ENCODE results near the gene ASRGL1. TPM values are rescaled to one million over a fixed set of nuclear protein-coding genes. Genes with fewer than 3 reads are reported as not detected.
"Not testable (repeated sequence)": the region's sequence is repeated elsewhere in the genome, so short reads cannot be mapped to it uniquely, and the experiment has no call there.

The ASRGL1 gene
- total and polyA plus RNA-seq, 3 experiments from 2014 or later = 2.7 to 6.5 (median 6.1) TPM

- ChIA-PET POLR2A (no interaction called here), CTCF (no interaction called here)
- H3K36me3 Mint-ChIP-seq = peaks cover 0 to 4% (median 0%) of the 10 kb centered on the region in 3 donors
- no peak overlapping the region for H3K4me3 Mint-ChIP-seq
- H3K27me3 Mint-ChIP-seq = no peaks in the 10 kb centered on the region
- H3K27ac Mint-ChIP-seq = no peak overlapping the region
- no peaks in the 10 kb centered on the region for H3K27me3 ChIP-seq (ENCODE audit: insufficient read depth, low read length, poor library complexity, severe bottlenecking)
- H3K27ac ChIP-seq (ENCODE audit: low read depth, low read length) = no peak overlapping the region
- no peaks in the 10 kb centered on the region for H3K9me3 Mint-ChIP-seq
- no peaks in the 10 kb centered on the region for H3K9me3 ChIP-seq (ENCODE audit: low read length)
- H3K4me1 Mint-ChIP-seq = peaks cover 0 to 4% (median 0%) of the 10 kb centered on the region in 3 donors
- H3K4me3 ChIP-seq (ENCODE audit: low read length) = no peak overlapping the region
- DNase-seq = no peak
- H3K36me3 ChIP-seq (ENCODE audit: insufficient read depth, low read length) = no peaks in the 10 kb centered on the region
- H3K4me1 ChIP-seq (ENCODE audit: insufficient read depth, low read length) = no peaks in the 10 kb centered on the region
Observed at GRCh38 chr11:62358273-62358672, 21.0 kb downstream of the ASRGL1 start.

- H3K27me3 ChIP-seq (ENCODE audit: insufficient read depth, low read length, poor library complexity, severe bottlenecking) = no peaks in the 10 kb centered on the region
- H3K4me3 ChIP-seq (ENCODE audit: low read length) = no peak overlapping the region
- Mint-ChIP-seq H3K36me3 (peaks cover 0 to 4% (median 0%) of the 10 kb centered on the region in 3 donors), H3K27ac (no peak overlapping the region), H3K9me3 (no peaks in the 10 kb centered on the region), H3K4me3 (no peak overlapping the region), H3K4me1 (no peaks in the 10 kb centered on the region), H3K27me3 (no peaks in the 10 kb centered on the region)
- ChIA-PET CTCF (interaction anchor here (1.0 to 1.6 kb wide), 2 partner anchors 12 to 19 kb away, joined by 3 to 4 read pairs; no protein-coding TSS in a partner anchor), POLR2A (no interaction called here)
- H3K9me3 ChIP-seq (ENCODE audit: low read length) = no peaks in the 10 kb centered on the region
- H3K27ac ChIP-seq (ENCODE audit: low read depth, low read length) = no peak overlapping the region
- DNase-seq = no peak
- H3K36me3 ChIP-seq (ENCODE audit: insufficient read depth, low read length) = no peaks in the 10 kb centered on the region
- no peaks in the 10 kb centered on the region for H3K4me1 ChIP-seq (ENCODE audit: insufficient read depth, low read length)
Observed at GRCh38 chr11:62359475-62359874, 22.2 kb downstream of the ASRGL1 start.

GRCh38 chr11:62360685-62361084, 23.4 kb downstream of the ASRGL1 start:
- H3K27me3 Mint-ChIP-seq = no peaks in the 10 kb centered on the region
- H3K27ac ChIP-seq (ENCODE audit: low read depth, low read length) = no peak overlapping the region
- ChIA-PET CTCF (interaction anchor here (0.7 to 1.6 kb wide), 2 partner anchors 20 to 287 kb away, joined by 3 to 4 read pairs; no protein-coding TSS in a partner anchor), POLR2A (interaction anchor here (0.6 to 0.7 kb wide), 2 partner anchors 39 to 63 kb away, joined by 3 to 4 read pairs; no protein-coding TSS in a partner anchor)
- H3K4me1 ChIP-seq (ENCODE audit: insufficient read depth, low read length) = no peaks in the 10 kb centered on the region
- DNase-seq = no peak
- H3K36me3 Mint-ChIP-seq = peaks cover 0 to 4% (median 0%) of the 10 kb centered on the region in 3 donors
- no peak overlapping the region for H3K4me3 Mint-ChIP-seq
- no peaks in the 10 kb centered on the region for H3K36me3 ChIP-seq (ENCODE audit: insufficient read depth, low read length)
- no peaks in the 10 kb centered on the region for H3K9me3 Mint-ChIP-seq
- H3K4me3 ChIP-seq (ENCODE audit: low read length) = no peak overlapping the region
- no peaks in the 10 kb centered on the region for H3K27me3 ChIP-seq (ENCODE audit: insufficient read depth, low read length, poor library complexity, severe bottlenecking)
- no peak overlapping the region for H3K27ac Mint-ChIP-seq
- no peaks in the 10 kb centered on the region for H3K4me1 Mint-ChIP-seq
- no peaks in the 10 kb centered on the region for H3K9me3 ChIP-seq (ENCODE audit: low read length)

DNA sequence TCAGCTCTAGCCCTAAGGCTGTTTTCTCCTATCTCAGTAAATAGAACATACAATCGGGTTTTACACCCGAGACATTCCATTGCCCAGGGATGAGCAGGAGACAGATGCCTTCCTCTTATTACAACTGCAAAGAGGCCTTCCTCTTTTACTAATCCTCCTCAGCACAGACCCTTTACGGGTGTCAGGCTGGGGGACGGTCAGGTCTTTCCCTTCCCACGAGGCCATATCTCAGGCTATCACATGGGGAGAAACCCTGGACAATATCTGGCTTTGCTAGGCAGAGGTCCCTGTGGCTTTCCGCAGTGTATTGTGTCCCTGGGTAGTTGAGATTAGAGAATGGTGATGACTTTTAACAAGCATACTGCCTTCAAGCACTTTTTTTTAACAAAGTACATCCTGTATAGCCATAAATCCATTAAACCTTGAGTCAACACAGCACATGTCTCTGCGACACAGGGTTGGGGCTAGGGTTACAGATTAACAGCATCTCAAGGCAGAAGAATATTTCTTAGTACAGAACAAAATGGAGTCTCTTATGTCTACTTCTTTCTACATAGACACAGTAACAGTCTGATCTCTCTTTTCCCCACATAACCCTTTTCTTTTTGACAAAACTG, 31.7 kb downstream of the ASRGL1 start:
- CTCF ChIA-PET = interaction anchor here (1.7 kb wide), 1 partner anchor 28 kb away, joined by 4 read pairs; no protein-coding TSS in a partner anchor
- H3K4me1 ChIP-seq (ENCODE audit: insufficient read depth, low read length); H3K4me3 ChIP-seq (ENCODE audit: low read length); H3K27me3 ChIP-seq (ENCODE audit: insufficient read depth, low read length, poor library complexity, severe bottlenecking); H3K9me3 ChIP-seq (ENCODE audit: low read length); H3K9me3 Mint-ChIP-seq; POLR2A ChIA-PET; H3K36me3 ChIP-seq (ENCODE audit: insufficient read depth, low read length); H3K36me3 Mint-ChIP-seq; H3K27me3 Mint-ChIP-seq; DNase-seq; H3K27ac ChIP-seq (ENCODE audit: low read depth, low read length); H3K4me3 Mint-ChIP-seq: not testable (repeated sequence)
- Mint-ChIP-seq H3K27ac (peak overlapping the region in 1 of 8 donors; percentile 70), H3K4me1 (peaks cover 3 to 42% (median 18%) of the 10 kb centered on the region in 3 donors)

DNA sequence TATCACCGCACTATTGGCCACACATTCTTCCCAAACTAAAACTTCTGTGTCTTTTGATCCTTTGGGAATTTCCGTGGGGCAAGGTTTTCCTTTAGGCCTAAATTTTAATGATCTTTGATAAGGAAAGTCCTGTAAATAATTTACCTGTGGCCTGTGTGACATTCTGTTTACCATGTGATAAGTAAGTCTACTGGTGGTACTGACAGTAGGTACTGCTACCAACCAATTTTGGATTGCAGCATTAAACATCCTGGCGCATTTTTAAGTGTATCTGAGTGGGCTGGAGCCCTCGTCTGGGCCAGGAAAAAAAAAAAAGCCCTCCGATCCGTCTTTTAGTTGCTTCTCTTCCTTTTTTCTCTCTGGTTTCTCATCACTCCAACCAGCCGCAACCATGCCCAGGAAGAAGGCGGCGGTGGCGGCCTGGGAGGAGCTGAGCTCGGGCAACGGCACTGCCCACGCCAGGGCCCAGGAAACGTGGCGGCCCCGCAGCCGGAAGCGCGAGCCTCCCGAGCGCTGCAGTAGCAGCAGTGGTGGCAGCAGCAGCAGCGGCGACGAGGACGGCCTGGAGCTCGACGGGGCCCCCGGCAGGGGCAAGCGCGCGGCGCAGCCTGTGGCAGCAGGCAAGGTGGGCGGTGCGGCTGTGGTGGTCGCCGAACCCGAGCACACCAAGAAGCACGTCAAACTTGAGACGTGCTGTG, 33.6 kb downstream of the ASRGL1 start:
- H3K27me3 ChIP-seq (ENCODE audit: insufficient read depth, low read length, poor library complexity, severe bottlenecking) = no peaks in the 10 kb centered on the region
- H3K27ac ChIP-seq (ENCODE audit: low read depth, low read length) = no peak overlapping the region
- ChIA-PET CTCF (interaction anchor here (0.9 to 1.6 kb wide), 4 partner anchors 30 to 190 kb away, joined by 3 to 7 read pairs (median 4); partner anchors contain the start of gene ASRGL1), POLR2A (interaction anchor here (1.4 kb wide), 1 partner anchor 30 kb away, joined by 4 read pairs; no protein-coding TSS in a partner anchor)
- H3K4me1 ChIP-seq (ENCODE audit: insufficient read depth, low read length) = no peaks in the 10 kb centered on the region
- Mint-ChIP-seq H3K4me1 (peaks cover 3 to 42% (median 18%) of the 10 kb centered on the region in 3 donors), H3K36me3 (no peaks in the 10 kb centered on the region), H3K9me3 (no peaks in the 10 kb centered on the region), H3K27ac (peak overlapping the region in 7 of 8 donors; percentile 11 to 91 (median 87)), H3K27me3 (peaks cover 0 to 2% of the 10 kb centered on the region in 2 donors), H3K4me3 (peak overlapping the region; percentile 41 to 82 (median 76))
- no peak overlapping the region for H3K4me3 ChIP-seq (ENCODE audit: low read length)
- DNase-seq = peak in 4 of 5 donors; percentile 38 to 71 (median 56)
- H3K9me3 ChIP-seq (ENCODE audit: low read length) = no peaks in the 10 kb centered on the region
- no peaks in the 10 kb centered on the region for H3K36me3 ChIP-seq (ENCODE audit: insufficient read depth, low read length)

DNA sequence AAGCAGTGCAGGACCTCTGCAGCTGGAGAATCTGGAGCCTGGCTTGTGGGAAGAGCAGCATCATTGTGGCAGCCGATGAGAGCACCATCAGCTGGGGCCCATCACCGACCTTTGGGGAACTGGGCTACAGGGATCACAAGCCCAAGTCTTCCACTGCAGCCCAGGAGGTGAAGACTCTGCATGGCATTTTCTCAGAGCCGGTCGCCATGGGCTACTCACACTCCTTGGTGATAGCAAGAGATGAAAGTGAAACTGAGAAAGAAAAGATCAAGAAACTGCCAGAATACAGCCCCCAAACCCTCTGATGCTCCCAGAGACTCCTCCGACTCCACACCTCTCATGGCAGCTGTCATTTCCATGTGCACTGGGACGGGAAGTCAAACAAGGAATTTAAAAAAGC, 35.6 kb downstream of the ASRGL1 start:
- DNase-seq = no peak
- Mint-ChIP-seq H3K27ac (peak overlapping the region in 6 of 8 donors; percentile 5 to 63 (median 48)), H3K4me3 (peak overlapping the region in 3 of 7 donors; percentile 11 to 43 (median 18)), H3K27me3 (peaks cover 0 to 2% of the 10 kb centered on the region in 2 donors), H3K36me3 (no peaks in the 10 kb centered on the region), H3K4me1 (peaks cover 2 to 41% (median 18%) of the 10 kb centered on the region in 3 donors), H3K9me3 (no peaks in the 10 kb centered on the region)
- H3K27me3 ChIP-seq (ENCODE audit: insufficient read depth, low read length, poor library complexity, severe bottlenecking) = no peaks in the 10 kb centered on the region
- H3K4me1 ChIP-seq (ENCODE audit: insufficient read depth, low read length) = no peaks in the 10 kb centered on the region
- ChIA-PET POLR2A (no interaction called here), CTCF (interaction anchor here (1.2 kb wide), 1 partner anchor 35 kb away, joined by 3 read pairs; no protein-coding TSS in a partner anchor)
- H3K4me3 ChIP-seq (ENCODE audit: low read length) = no peak overlapping the region
- H3K9me3 ChIP-seq (ENCODE audit: low read length) = no peaks in the 10 kb centered on the region
- H3K27ac ChIP-seq (ENCODE audit: low read depth, low read length) = no peak overlapping the region
- no peaks in the 10 kb centered on the region for H3K36me3 ChIP-seq (ENCODE audit: insufficient read depth, low read length)

GRCh38 chr11:62373464-62374119, 36.3 kb downstream of the ASRGL1 start:
- H3K27ac ChIP-seq (ENCODE audit: low read depth, low read length) = no peak overlapping the region
- no peak overlapping the region for H3K4me3 Mint-ChIP-seq
- no peaks in the 10 kb centered on the region for H3K9me3 ChIP-seq (ENCODE audit: low read length)
- H3K27me3 Mint-ChIP-seq = peaks cover 0 to 2% of the 10 kb centered on the region in 2 donors
- H3K36me3 ChIP-seq (ENCODE audit: insufficient read depth, low read length) = no peaks in the 10 kb centered on the region
- CTCF ChIA-PET = no interaction called here
- H3K4me3 ChIP-seq (ENCODE audit: low read length) = no peak overlapping the region
- H3K9me3 Mint-ChIP-seq = no peaks in the 10 kb centered on the region
- POLR2A ChIA-PET = no interaction called here
- H3K27me3 ChIP-seq (ENCODE audit: insufficient read depth, low read length, poor library complexity, severe bottlenecking) = no peaks in the 10 kb centered on the region
- H3K4me1 Mint-ChIP-seq = peaks cover 2 to 37% (median 18%) of the 10 kb centered on the region in 3 donors
- no peaks in the 10 kb centered on the region for H3K36me3 Mint-ChIP-seq
- no peaks in the 10 kb centered on the region for H3K4me1 ChIP-seq (ENCODE audit: insufficient read depth, low read length)
- peak overlapping the region in 6 of 8 donors; percentile 3 to 58 (median 45) for H3K27ac Mint-ChIP-seq
- no peak for DNase-seq

Data from CD8-positive, alpha-beta memory T cell (primary cell).